IMR-90 (cell line): Measurements from ENCODE around the gene ZSCAN29. TPM values are rescaled to one million over a fixed set of nuclear protein-coding genes. Genes with fewer than 3 reads are reported as not detected.

Experiments used
- ATAC-seq: fragments of 200-7000 bp; cut with Tn5 transposase; 2 replicates; pipeline ENCODE4 v1.9.1; 2020; ENCODE audit warnings: low read depth, mild to moderate bottlenecking, moderate library complexity
- BruUV-seq: library from RNA; stranded (reverse); fragments of 400-500 nt; replicated peaks from 2 replicates; lab custom pipeline; 2021; lab: Mats Ljungman, UMichigan
- CTCF ChIA-PET: fragments of 300-600 bp; formaldehyde crosslinking; extraction: SDS; loops from one replicate; lab custom pipeline; 2021; ENCODE audit warnings: antibody characterized with exemption; lab: Yijun Ruan, JAX
- POLR2A ChIA-PET: fragments of 300-600 bp; sonication (Branson Sonifier 250); formaldehyde crosslinking; loops from one replicate; lab custom pipeline; 2022; ENCODE audit warnings: antibody characterized with exemption; ENCODE audit not compliant: unreplicated experiment; lab: Charles Lee
- DNase-seq: peaks from one replicate; pipeline ENCODE4 v3.0.0; 2013
- H2AFZ ChIP-seq: replicated peaks from 2 replicates; pipeline ENCODE3; 2013; ENCODE audit warnings: low read length, mild to moderate bottlenecking; ENCODE audit not compliant: poor library complexity
- H2AK5ac ChIP-seq: 2 replicates; pipeline ENCODE4 v1.6.1; 2013; ENCODE audit warnings: low read depth, low read length, inconsistent platforms
- H2AK9ac ChIP-seq: replicated peaks from 2 replicates; pipeline ENCODE3; 2013; ENCODE audit warnings: mild to moderate bottlenecking, low read depth, low read length, moderate library complexity; ENCODE audit not compliant: poor library complexity
- H2BK120ac ChIP-seq: 2 replicates; pipeline ENCODE4 v1.6.1; 2013; ENCODE audit warnings: low read depth, low read length, inconsistent platforms
- H2BK15ac ChIP-seq: 3 replicates; pipeline ENCODE4 v1.6.1; 2013; ENCODE audit warnings: low read depth, low read length, inconsistent platforms
- H2BK20ac ChIP-seq: 2 replicates; pipeline ENCODE4 v1.6.1; 2013; ENCODE audit warnings: low read depth, mild to moderate bottlenecking, inconsistent platforms, low read length, moderate library complexity
- H2BK5ac ChIP-seq: 2 replicates; pipeline ENCODE4 v1.6.1; 2013; ENCODE audit warnings: mild to moderate bottlenecking, low read depth, low read length, inconsistent platforms; ENCODE audit not compliant: poor library complexity, severe bottlenecking
- H3K14ac ChIP-seq: replicated peaks from 2 replicates; pipeline ENCODE4 v1.6.1; 2013; ENCODE audit warnings: low read depth, low read length, inconsistent platforms
- H3K18ac ChIP-seq: 2 replicates; pipeline ENCODE4 v1.6.1; 2013; ENCODE audit warnings: low read depth, low read length, control low read depth
- H3K23ac ChIP-seq: 2 replicates; pipeline ENCODE4 v1.6.1; 2013; ENCODE audit warnings: low read depth, low read length, inconsistent platforms
- H3K27ac ChIP-seq: 2 replicates; pipeline ENCODE4 v1.5.1; 2013; ENCODE audit warnings: mild to moderate bottlenecking, control low read depth, low read length; ENCODE audit not compliant: insufficient read depth
- H3K27me3 ChIP-seq: 2 replicates; pipeline ENCODE4 v1.6.1; 2013; ENCODE audit warnings: low read length; ENCODE audit not compliant: control insufficient read depth, insufficient read depth
- H3K36me3 ChIP-seq: 2 replicates; pipeline ENCODE4 v1.6.1; 2013; ENCODE audit warnings: low read length, mixed read lengths; ENCODE audit not compliant: control insufficient read depth, insufficient read depth
- H3K4ac ChIP-seq: 2 replicates; pipeline ENCODE4 v1.6.1; 2013; ENCODE audit warnings: low read depth, low read length, inconsistent platforms
- H3K4me1 ChIP-seq: 2 replicates; pipeline ENCODE4 v1.6.1; 2013; ENCODE audit warnings: low read length, mixed read lengths; ENCODE audit not compliant: control insufficient read depth, insufficient read depth
- H3K4me2 ChIP-seq: 2 replicates; pipeline ENCODE4 v1.6.1; 2013; ENCODE audit warnings: low read depth, mild to moderate bottlenecking, control low read depth, low read length, moderate library complexity
- H3K4me3 ChIP-seq: 2 replicates; pipeline ENCODE4 v1.5.1; 2013; ENCODE audit warnings: low read depth, mild to moderate bottlenecking, control low read depth, low read length, moderate library complexity; ENCODE audit not compliant: insufficient read depth
- H3K56ac ChIP-seq: 2 replicates; pipeline ENCODE4 v1.6.1; 2013; ENCODE audit warnings: low read length, inconsistent platforms; ENCODE audit not compliant: insufficient read depth; ENCODE audit errors: extremely low read depth
- H3K79me1 ChIP-seq, 2 experiments: 2 replicates each; pipeline ENCODE4 v1.6.1; 2013; ENCODE audit warnings: low read length in 2 of 2, inconsistent platforms in 1 of 2, low read depth in 1 of 2
- H3K9ac ChIP-seq: 2 replicates; pipeline ENCODE4 v1.6.1; 2013; ENCODE audit warnings: low read depth, low read length, control low read depth
- H3K9me1 ChIP-seq: 2 replicates; pipeline ENCODE4 v1.6.1; 2013; ENCODE audit warnings: low read length, inconsistent platforms; ENCODE audit not compliant: insufficient read depth
- H3K9me3 ChIP-seq: 2 replicates; pipeline ENCODE4 v1.6.1; 2013; ENCODE audit warnings: low read length; ENCODE audit not compliant: control insufficient read depth, insufficient read depth
- H4K20me1 ChIP-seq: 2 replicates; pipeline ENCODE4 v1.6.1; 2013; ENCODE audit warnings: low read length, inconsistent platforms; ENCODE audit not compliant: insufficient read depth
- H4K5ac ChIP-seq: 2 replicates; pipeline ENCODE4 v1.6.1; 2013; ENCODE audit warnings: mild to moderate bottlenecking, low read depth, low read length, control low read depth
- H4K8ac ChIP-seq, 2 experiments: 2 replicates each; pipeline ENCODE4 v1.6.1; 2013; ENCODE audit warnings: low read depth in 2 of 2, low read length in 2 of 2, control low read depth in 1 of 2, inconsistent platforms in 1 of 2
- H4K91ac ChIP-seq: 2 replicates; pipeline ENCODE4 v1.6.1; 2013; ENCODE audit warnings: low read depth, low read length, inconsistent platforms; ENCODE audit not compliant: insufficient read depth
- BHLHE40 ChIP-seq: fragments of 150-350 bp; IDR thresholded peaks from 2 replicates; pipeline ENCODE4 v1.6.1; 2016; ENCODE audit warnings: mild to moderate bottlenecking, low read depth, low read length
- CEBPB ChIP-seq: IDR thresholded peaks from 2 replicates; pipeline ENCODE4 v1.6.1; 2012; ENCODE audit warnings: low read depth, low read length, improper control_type of control experiment
- CHD1 ChIP-seq: IDR thresholded peaks from 2 replicates; pipeline ENCODE4 v1.6.1; 2012; ENCODE audit warnings: low read depth, low read length, improper control_type of control experiment
- CTCF ChIP-seq: conservative IDR thresholded peaks from 2 replicates; pipeline ENCODE4 v1.5.1; 2012; ENCODE audit warnings: mild to moderate bottlenecking, low read depth, low read length, improper control_type of control experiment
- ELK1 ChIP-seq: fragments of 150-350 bp; IDR thresholded peaks from 2 replicates; pipeline ENCODE4 v1.6.1; 2016; ENCODE audit warnings: low read depth, mild to moderate bottlenecking, low read length, moderate library complexity, borderline replicate concordance
- FOS ChIP-seq: fragments of 150-350 bp; IDR thresholded peaks from 2 replicates; pipeline ENCODE4 v1.6.1; 2016; ENCODE audit warnings: low read depth, low read length
- MAFK ChIP-seq: IDR thresholded peaks from 2 replicates; pipeline ENCODE4 v1.6.1; 2012; ENCODE audit warnings: low read depth, low read length, improper control_type of control experiment
- MAZ ChIP-seq: IDR thresholded peaks from 2 replicates; pipeline ENCODE4 v1.6.1; 2012; ENCODE audit warnings: low read depth, mild to moderate bottlenecking, low read length, improper control_type of control experiment, moderate library complexity, borderline replicate concordance
- MXI1 ChIP-seq: IDR thresholded peaks from 2 replicates; pipeline ENCODE4 v1.6.1; 2012; ENCODE audit warnings: low read depth, mild to moderate bottlenecking, low read length, moderate library complexity, borderline replicate concordance
- NFE2L2 ChIP-seq: fragments of 150-350 bp; IDR thresholded peaks from 2 replicates; pipeline ENCODE4 v1.6.1; 2016; ENCODE audit warnings: low read depth, mild to moderate bottlenecking, low read length
- POLR2A ChIP-seq: IDR thresholded peaks from 2 replicates; pipeline ENCODE4 v1.6.1; 2012; ENCODE audit warnings: mild to moderate bottlenecking, low read depth, low read length
- RAD21 ChIP-seq: IDR thresholded peaks from 2 replicates; pipeline ENCODE4 v1.6.1; 2012; ENCODE audit warnings: low read length, improper control_type of control experiment
- RCOR1 ChIP-seq: IDR thresholded peaks from 2 replicates; pipeline ENCODE4 v1.6.1; 2012; ENCODE audit warnings: mild to moderate bottlenecking, low read length, improper control_type of control experiment; ENCODE audit not compliant: insufficient replicate concordance
- RFX5 ChIP-seq: IDR thresholded peaks from 2 replicates; pipeline ENCODE4 v1.8.0; 2012; ENCODE audit warnings: low read depth, mild to moderate bottlenecking, low read length, moderate library complexity
- SMC3 ChIP-seq: fragments of 150-350 bp; IDR thresholded peaks from 2 replicates; pipeline ENCODE4 v1.6.1; 2016; ENCODE audit warnings: low read depth, mild to moderate bottlenecking, antibody characterized with exemption, low read length, moderate library complexity
- USF2 ChIP-seq: fragments of 150-350 bp; IDR thresholded peaks from 2 replicates; pipeline ENCODE4 v1.6.1; 2017; ENCODE audit warnings: mild to moderate bottlenecking, antibody characterized with exemption, low read length, low read depth
- WGBS, 2 experiments: methylation state at CpG; one replicate each; pipeline versions ENCODE4 v1.1.5 to v1.1.7; 2013; ENCODE audit warnings: missing lambda C conversion rate in 2 of 2; ENCODE audit not compliant: insufficient read length in 1 of 2; ENCODE audit errors: extremely low coverage in 2 of 2; 5-methylcytosine and 5-hydroxymethylcytosine counted together
- dilution Hi-C: fragments of 300-500 bp; cut with HindIII; formaldehyde crosslinking; loops from one replicate; pipeline ENCODE4 v1.14.3; 2018; ENCODE audit warnings: low sequenced_read_pairs; ENCODE audit not compliant: unreplicated experiment
- in situ Hi-C: fragments of 300-500 bp; cut with MboI; formaldehyde crosslinking; loops from 3 replicates; pipeline ENCODE4 v1.14.3; 2019; ENCODE audit warnings: low sequenced_read_pairs, inconsistent platforms, mixed read lengths
- intact Hi-C: fragments of 100-400 bp; cut with micrococcal nuclease; formaldehyde crosslinking; loops from 2 replicates; pipeline ENCODE4 v1.10.0; 2022
- polyA plus RNA-seq, 3 experiments: library from polyadenylated mRNA; depleted of rRNA; stranded (reverse); fragments of >200 nt; gene quantifications; 2 replicates each; pipeline ENCODE4 v1.2.3, GENCODE V29; 2012; ENCODE audit warnings: low replicate concordance in 1 of 3
- total RNA-seq: library from RNA; depleted of rRNA; stranded (reverse); fragments of >200 nt; gene quantifications from 2 replicates; pipeline ENCODE4 v1.2.3, GENCODE V29; 2012

ZSCAN29 gene
- total and polyA plus RNA-seq, 2 of the 4 experiments (the other 2 are of a cell fraction), result 6.8 to 8.6 TPM

- H4K5ac ChIP-seq, result no peak overlapping the region
- no peak overlapping the region for H2BK5ac ChIP-seq
- no peak overlapping the region for H2BK15ac ChIP-seq
- CTCF ChIA-PET, result no interaction called here
- intact Hi-C loops (no loop called here), dilution Hi-C loops (no loop called here), in situ Hi-C loops (no loop called here)
- H3K79me1 ChIP-seq, result peaks cover 5 to 9% of the 10 kb centered on the region in 2 experiments; a peak in 3 of 4 replicates
- WGBS, 2 experiments, result no CpG with 5 or more reads among the region's 4 CpGs
- H2AK9ac ChIP-seq, result no peak overlapping the region
- no peak overlapping the region for H2AK5ac ChIP-seq
- H3K36me3 ChIP-seq, result peaks cover 49% of the 10 kb centered on the region
- H3K27ac ChIP-seq, result no peak overlapping the region
- no TSS peak for BruUV-seq
- TF ChIP-seq BHLHE40 (no peak), NFE2L2 (no peak), RCOR1 (no peak), CTCF (no peak), MXI1 (no peak), POLR2A (no peak), RAD21 (no peak), USF2 (no peak), MAFK (no peak), MAZ (no peak), CEBPB (no peak), RFX5 (no peak), FOS (no peak), SMC3 (no peak), CHD1 (no peak), ELK1 (no peak)
- H3K23ac ChIP-seq, result no peak overlapping the region
- no peak overlapping the region for H3K9ac ChIP-seq
- H3K56ac ChIP-seq, result no peak overlapping the region
- no peak overlapping the region for H3K4me2 ChIP-seq
- no peak overlapping the region for H2BK20ac ChIP-seq
- ATAC-seq, result no peak
- no peaks in the 10 kb centered on the region for H3K9me1 ChIP-seq
- no peak overlapping the region for H2BK120ac ChIP-seq
- DNase-seq, result no peak
- no peak overlapping the region for H3K4ac ChIP-seq
- no peak overlapping the region for H3K18ac ChIP-seq
- no peaks in the 10 kb centered on the region for H3K27me3 ChIP-seq
- H3K4me1 ChIP-seq, result no peaks in the 10 kb centered on the region
- H4K20me1 ChIP-seq, result no peaks in the 10 kb centered on the region
- H4K8ac ChIP-seq, result no peak overlapping the region
- peaks cover 52% of the 10 kb centered on the region for H3K9me3 ChIP-seq
- H3K4me3 ChIP-seq, result no peak overlapping the region
- no peak overlapping the region for H3K14ac ChIP-seq
- POLR2A ChIA-PET, result no interaction called here
- no peak overlapping the region for H2AFZ ChIP-seq
- H4K91ac ChIP-seq, result no peak overlapping the region
Observed at GRCh38 chr15:43360821-43361220, 10.0 kb downstream of the ZSCAN29 start.
